Activated effector memory CD4-positive, alpha-beta T cell treated with Interleukin-2 at 50 U/mL for 16 hours (primary cell): ENCODE data around the gene ASB1.
"Not testable (repeated sequence)": the region's sequence is repeated elsewhere in the genome, so short reads cannot be mapped to it uniquely, and the experiment has no call there.

Experiments
- DNase-seq: peaks from one replicate; pipeline ENCODE4 v3.0.0-alpha.2; 2020

ASB1 gene

DNA sequence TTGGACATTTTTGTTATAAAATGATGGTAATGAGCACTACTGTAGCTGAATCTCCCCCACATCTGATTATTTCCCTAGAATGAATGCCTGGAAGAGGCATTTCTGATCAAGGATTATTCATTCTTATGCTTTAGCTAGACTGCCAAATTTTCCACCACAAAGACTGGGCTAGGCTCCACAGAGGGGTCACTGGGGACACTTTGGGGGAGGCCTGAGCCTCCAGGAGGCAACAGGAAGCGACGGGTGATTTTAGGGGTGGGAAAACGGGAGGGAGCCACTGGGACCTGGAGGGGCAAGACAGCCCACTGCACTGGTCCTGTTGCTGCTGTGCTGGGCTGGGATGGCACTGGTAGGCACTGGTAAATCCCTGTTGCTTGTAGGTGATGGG is 2.4 kb upstream of the ASB1 start:
- DNase-seq: no peak

DNA sequence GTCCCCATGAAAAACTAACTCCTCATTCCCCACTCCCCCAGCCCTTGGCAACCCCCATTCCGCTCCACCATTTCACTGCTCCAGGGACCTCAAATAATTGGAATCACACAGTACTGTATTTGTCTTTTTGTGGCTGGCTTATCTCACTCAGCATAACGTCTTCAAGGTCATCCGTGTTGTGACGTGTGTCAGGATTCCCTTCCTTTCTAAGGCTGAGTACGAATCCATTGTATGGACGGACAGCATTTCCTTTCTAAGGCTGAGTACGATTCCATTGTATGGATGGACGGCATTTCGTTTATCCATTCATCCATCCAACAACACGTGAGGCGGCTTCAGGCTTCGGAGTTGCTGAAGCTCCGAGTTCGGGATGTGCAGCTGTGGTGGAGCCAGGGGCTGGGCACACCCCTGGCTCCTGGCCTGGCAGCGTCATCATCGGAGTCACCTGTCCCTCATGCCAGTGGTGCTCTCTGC is 1.2 kb upstream of the ASB1 start:
- no peak for DNase-seq

DNA sequence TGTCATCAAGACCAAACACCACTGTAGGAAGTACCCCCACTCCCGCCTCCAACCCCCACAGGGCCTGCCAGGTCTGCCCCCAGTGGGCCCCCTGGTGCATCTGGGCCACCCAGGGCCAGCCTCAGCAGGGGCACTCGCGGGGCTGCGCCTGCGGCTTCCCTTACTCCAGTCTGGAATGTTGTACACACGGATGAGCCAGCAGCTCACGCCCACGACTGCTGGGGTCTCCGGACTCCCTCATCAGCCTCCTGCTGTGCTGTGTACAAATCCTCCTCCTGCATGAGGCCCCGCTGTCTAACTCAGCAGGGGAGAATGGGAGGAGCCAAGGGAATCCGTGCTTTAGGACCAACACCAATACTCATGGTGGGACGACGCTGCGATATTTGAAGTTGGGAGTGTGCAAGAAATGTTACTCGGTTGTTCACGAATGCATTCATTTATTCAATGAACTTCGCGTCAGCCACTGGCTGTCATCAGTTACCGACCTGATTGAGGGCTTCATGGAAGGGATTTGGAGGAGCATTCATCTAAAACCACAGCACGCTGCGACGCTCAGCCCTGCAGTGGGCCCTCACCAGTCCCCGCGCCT is 654 bp upstream of the ASB1 start:
- no peak for DNase-seq

DNA sequence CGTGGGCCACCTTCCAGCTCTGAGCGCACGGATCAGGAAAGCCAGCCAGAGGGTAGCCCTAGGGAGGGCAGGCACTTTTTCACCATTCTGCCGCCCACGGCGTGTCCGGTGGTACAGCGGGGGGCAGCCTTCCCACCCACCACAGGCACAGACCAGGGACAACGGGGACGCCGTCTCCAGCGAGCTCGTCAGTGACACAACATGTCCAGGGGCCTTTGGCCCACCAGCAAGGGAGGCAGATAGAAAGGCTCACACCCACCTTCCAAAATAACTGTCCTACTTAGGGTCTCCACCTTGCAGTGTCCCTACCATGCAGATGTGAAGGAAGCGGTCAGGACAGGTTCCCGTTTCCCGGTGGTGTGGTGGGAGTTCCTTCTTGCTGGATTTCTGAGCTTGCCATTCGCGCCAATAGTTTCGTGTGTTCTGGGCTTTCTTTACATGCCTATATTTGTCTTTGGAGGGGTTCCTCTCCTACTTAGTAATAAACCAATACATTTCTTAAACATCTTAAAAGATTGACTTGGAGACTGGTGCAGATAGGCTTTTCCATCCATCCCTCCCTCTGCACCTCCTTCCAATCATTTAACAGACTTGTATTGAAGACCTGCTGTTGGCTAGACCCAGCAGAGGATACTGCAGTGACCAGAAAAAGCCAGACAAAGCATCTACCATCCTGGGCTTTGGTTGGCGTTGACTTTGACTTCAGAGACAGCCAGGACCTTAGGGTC is 872 bp downstream of the ASB1 start:
- no peak for DNase-seq

DNA sequence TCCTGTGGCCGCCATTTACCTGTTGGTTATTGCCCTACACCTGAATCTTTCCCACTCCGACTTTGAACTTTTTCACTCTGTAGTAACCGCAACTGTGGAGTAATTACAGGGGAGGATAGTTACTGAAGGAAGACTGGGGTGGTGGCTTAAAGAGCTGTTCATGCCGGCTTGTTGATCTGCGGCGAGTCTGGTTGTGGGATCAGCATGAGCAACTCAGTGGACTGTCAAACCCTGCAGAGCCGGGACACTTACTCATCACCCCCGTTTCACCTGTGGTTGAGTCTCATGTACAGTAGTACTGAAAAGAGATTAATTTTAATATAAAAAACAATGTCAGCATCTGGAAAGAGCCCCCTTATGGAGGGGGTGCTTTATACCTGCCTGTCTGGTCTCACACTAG is 2.1 kb downstream of the ASB1 start:
- no peak for DNase-seq

DNA sequence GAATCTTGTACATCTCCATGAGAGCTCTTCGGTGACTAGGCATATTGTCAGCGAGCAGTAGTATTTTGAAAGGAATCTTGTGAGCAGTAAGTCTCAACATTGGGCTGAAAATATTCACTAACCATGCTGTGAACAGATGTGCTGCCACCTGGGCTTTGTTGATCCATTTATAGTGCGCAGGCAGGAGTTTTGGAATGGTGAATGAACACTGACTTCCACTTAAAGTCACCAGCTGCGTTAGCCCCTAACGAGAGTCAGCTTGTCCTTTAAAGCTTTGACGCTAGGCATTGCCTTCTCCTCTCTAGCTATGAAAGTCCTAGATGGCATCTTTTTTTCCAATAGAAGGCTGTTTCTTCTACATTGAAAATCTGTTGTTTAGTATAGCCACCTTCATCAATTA is 4.1 kb downstream of the ASB1 start:
- no peak for DNase-seq

DNA sequence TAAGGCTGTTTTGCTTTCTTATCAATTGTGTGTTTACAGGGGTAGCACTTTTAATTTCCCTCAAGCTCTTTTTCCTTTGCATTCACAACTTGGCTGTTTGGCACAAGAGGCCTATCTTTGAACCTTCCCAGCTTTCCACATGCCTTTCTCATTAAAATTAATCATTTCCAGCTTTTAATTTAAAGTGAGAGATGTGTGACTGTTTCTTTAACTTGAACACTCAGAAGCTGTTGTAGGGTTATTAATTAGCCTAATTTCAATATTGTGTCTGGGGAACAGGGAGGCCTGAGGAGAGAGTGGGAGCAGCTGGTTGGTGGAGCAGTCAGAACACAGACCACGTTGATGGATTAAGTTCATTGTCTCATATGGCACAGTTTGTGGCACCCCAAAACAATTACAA is 4.7 kb downstream of the ASB1 start:
- DNase-seq: no peak

DNA sequence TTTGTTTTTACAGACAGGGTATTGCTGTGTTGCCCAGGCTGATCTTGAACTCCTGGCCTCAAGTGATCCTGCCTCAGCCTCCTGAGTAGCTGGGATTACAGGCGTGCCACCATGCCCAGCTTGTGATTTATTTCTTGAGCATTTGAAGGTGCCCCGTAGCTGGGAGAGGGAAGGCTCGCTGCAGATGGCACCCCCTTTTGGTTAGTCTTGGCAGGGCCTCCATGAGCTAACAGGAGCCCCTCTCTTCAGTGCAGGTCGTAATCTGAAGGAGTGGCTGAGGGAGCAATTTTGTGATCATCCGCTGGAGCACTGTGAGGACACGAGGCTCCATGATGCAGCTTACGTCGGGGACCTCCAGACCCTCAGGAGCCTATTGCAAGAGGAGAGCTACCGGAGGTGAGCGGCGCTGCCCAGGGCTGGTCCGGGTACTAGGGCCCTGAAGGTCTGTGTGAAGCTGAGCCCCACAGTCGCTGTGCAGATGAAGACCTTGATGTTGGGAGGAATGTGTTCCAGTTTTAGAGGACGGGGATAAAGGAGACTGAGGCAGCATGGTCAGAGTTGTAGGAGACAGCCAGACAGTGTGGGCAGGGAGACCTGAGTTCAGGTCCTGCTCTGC is 6.7 kb downstream of the ASB1 start:
- DNase-seq: no peak

DNA sequence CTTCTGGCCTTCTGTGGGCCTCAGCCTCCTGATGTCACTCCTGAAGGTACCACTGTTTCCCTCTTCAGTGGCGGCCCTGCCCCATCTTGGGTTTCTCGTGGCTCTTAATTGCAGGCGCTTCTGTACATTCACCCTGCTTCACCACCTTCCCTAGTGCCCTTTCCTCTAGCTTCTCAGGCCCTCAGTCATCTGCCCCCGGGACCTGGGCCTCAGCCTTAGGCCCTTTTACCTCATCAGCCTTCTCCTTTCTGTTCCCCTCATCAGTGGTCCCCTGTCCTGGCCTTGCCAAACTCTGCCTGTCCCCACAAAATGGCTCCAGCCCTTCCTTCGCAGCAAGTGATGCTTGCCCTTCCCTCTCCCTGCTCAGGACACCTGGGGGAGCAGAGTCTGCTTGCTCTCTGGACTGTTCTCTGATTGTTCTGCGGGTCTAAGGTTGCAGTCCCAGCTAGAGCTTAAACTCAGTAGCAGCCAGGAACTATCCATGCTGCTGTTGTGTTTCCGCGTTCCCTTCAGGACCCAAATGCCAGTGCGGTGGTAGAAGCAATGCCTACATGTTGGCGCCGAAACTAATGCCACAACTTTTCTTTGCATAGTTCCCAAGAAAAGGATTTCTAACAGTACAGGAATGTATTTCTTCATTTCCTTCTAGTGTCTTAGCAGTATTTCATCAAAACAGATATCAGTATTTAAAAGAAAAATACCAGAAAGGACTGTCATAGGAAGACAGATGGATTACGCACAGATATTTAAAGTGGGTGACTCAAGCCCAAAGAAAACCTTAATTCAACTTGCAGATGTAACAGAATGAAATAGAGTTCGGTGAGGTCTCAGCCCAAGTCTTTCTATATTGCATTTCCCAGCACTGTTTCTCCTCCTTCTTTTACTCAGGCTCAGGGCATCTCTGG is 7.5 kb downstream of the ASB1 start:
- DNase-seq: no peak

DNA sequence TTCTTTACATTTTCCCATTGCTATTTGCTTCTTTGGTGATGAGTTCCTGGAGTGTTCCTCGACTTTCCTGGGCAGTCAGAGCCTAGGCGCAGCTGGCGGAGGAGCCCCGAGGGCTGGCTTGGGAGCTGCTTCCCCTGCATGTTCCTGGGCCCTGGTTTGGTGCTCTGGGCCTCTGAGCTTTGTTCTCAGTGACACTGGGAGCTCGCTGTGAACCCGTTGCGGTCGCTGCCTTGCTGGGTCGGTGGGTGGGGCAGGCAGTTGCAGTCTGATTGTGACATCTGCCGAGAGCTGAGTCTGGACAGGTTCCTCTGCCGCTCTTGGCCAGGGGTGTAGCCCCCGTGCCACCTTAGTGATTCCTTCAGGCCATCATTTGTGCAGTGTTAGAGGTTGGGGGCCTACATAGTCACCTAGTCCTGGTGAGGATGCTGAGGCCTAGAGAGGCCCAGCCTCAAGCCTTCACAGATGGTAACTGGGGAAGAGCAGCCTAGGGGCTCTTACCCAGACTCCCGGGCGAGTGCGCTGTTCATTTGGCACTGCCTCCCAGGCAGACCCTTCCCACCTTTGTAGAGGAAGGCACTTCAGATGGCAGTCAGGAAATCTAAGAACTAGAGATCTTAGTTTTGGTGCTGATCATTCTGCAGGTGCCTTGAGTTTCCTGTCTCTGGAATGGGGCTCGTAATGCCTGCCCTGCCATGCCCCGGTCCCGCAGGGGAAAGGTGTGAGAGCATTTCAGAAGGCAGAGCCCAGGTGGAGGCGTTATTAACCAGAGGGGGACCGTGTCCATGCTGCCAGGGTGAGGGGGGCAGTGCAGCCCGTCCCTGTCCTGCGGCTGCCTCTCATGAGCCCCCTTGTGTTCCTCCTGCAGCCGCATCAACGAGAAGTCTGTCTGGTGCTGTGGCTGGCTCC is 8.4 kb downstream of the ASB1 start:
- DNase-seq: no peak

DNA sequence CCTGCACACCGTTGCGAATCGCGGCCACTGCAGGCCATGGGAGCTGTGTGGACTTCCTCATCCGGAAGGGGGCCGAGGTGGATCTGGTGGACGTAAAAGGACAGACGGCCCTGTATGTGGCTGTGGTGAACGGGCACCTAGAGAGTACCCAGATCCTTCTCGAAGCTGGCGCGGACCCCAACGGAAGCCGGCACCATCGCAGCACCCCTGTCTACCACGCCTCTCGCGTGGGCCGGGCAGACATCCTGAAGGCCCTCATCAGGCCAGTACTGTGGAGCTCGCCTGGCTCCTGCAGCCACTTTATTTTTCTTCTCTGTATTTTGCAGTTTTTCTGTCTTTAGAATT is 9.0 kb downstream of the ASB1 start:
- DNase-seq: no peak

DNA sequence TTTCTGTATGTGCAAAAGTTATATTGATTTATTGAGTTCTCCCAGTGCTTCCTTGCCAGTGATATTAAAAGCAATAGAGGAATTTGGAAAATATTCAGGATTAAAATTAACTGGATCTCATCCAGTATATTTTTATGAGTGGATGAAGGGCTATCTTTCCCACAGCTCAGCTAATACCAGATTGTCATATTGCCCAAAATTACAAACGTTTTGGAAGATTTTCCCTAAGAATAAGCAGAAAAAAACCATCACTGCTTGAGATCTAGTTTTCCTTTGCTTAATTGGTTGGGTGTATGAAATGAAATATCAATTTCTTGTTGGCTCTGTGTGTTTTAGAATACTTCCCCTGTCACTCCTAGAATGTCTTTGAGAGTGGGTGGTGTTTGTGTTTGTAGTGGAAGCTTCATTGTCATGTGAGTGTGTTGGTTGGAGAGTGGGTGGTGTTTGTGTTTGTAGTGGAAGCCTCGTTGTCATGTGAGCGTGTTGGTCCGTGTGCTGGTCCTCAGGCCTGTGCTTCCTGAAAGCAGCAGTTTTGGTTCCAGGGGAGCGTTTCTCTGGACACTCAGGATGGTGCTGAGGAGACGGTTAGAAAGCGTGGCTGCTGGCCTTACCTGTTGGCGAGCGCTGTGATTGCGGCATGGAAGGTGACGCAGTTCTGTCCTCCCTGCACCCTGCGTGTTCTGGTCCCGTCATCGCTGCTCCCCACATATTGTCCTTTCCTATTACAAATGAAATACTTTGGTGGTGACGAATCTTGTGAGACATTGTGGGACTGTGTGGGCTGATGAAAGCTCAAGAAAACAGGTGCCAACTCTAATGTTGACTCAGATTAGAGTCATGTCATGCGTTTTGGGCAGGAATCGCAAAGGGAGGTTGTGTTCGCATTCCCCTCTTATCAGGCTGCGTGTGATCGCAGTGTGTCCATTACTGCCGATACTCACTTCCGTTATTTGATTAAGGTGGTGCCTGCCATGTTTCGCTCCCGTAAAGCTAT is 12.4 kb downstream of the ASB1 start:
- DNase-seq: no peak

DNA sequence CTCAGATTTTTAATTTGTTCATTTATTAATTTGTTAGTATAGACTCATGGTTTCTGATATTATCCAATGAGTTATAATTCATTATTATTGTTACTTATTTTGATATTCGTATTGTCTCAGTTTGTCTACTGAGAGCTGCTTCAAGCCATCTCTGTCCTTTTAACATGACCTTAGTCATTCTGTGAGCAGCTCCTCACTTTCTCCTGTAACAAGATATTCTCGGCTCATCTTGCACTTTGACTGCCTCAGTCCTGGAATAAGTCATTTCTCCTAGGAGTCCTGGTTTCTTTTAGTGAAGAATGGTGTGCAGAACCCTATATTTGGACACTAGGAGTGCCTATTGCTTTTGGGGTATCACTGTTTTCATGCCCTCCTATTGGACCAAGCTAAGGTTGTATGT is 13.2 kb downstream of the ASB1 start:
- DNase-seq: no peak

DNA sequence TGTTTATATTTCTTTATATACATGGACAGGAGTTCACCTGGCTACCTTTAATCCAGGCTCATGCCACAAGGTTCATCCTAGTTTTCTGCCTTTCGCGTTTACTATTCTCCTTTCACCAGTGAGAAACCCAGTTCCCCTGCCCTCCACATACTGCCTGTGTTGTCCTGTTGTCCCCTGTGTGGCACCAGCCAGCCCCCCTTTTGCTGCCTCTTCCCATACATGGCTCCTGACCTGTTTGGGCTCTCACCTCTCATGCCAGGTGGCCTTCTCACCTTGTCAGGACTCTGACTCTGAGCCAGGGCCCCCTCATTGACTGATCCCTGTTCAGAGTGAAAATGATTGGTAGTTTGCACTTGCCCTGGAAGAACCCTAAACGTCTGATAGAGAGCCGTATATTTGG is 13.6 kb downstream of the ASB1 start:
- DNase-seq: no peak

DNA sequence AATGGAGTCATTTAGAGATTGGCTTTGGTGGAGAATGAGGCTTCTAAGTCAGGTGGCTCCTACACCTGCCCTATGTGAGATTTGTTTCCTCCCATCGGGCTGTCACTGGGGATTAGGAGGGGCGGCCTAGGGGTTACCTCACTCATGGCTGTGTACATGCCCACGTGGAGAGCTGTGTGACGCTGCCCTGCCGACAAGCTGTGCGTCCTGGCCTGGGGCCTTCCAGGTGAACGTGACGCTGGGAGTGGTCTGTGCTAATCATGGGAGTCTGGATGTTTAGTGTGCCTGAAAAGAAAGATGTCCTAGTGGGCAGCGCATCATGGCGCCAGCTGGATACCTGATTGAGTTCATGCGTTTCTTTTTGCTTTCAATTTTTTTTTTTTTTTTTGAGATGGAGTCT is 14.0 kb downstream of the ASB1 start:
- no peak for DNase-seq

DNA sequence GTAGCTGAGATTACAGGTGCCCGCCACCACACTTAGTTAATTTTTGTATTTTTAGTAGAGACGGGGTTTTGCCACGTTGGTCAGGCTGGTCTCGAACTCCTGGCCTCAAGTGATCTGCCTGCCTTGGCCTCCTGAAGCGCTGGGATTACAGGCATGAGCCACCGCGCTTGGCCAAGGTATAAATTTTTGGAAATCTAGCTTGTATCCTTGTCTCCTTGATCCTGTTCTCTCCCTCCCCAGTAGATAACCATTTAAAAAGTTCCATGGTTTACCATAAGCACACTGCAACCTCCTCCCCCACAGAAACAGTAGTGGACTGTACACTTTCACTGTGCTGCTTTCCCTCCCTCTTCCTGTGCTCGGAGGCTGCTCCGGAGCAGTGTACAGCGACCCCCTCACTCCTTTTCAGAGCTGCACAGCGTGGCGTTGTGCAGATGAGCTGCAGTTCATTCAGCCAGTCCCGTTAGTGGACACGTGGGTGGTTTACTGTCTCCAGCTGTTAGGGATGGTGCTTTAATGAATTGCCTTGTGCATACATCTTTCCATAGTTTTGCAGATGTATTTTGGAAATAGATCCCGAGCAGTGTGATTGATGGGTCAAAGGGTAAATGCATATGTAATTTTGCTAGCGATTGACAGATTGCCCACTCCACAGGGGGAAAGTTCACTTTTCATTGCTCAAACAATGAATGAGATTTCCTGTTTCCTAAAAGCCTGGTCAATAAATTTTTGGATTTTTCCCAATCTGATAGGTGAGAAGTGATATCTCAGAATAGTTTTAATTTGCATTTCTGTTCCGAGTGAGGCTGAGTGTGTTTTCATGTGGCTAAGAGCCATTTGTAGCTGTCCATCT is 14.8 kb downstream of the ASB1 start:
- DNase-seq: no peak

DNA sequence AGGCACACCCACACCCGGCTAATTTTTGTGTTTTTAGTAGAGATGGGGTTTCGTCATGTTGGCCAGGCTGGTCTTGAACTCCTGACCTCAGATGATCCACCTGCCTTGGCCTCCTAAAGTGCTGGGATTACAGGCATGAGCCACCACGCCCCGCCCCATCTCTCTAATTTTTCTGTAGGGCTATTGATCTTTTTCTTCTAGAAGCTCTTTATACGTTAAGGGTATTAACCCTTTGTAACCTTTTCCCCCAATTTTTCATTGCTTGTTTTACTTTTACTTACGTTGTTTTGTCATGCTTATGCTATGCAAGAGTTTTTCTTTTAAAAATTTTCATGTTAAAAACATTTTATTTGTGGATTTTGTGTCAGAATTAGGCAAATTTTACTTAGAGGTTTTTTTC is 15.5 kb downstream of the ASB1 start:
- not testable (repeated sequence) for DNase-seq

DNA sequence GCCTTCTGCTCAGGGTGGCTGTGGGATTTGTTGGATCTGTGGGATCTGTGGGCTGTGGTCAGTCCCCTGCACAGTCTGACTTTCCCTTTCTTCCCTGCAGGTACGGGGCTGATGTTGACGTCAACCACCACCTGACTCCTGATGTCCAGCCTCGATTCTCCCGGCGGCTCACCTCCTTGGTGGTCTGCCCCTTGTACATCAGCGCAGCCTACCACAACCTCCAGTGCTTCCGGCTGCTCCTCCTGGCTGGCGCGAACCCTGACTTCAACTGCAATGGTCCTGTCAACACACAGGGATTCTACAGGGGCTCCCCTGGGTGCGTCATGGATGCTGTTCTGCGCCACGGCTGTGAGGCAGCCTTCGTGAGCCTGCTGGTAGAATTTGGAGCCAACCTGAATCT is 17.5 kb downstream of the ASB1 start:
- no peak for DNase-seq

DNA sequence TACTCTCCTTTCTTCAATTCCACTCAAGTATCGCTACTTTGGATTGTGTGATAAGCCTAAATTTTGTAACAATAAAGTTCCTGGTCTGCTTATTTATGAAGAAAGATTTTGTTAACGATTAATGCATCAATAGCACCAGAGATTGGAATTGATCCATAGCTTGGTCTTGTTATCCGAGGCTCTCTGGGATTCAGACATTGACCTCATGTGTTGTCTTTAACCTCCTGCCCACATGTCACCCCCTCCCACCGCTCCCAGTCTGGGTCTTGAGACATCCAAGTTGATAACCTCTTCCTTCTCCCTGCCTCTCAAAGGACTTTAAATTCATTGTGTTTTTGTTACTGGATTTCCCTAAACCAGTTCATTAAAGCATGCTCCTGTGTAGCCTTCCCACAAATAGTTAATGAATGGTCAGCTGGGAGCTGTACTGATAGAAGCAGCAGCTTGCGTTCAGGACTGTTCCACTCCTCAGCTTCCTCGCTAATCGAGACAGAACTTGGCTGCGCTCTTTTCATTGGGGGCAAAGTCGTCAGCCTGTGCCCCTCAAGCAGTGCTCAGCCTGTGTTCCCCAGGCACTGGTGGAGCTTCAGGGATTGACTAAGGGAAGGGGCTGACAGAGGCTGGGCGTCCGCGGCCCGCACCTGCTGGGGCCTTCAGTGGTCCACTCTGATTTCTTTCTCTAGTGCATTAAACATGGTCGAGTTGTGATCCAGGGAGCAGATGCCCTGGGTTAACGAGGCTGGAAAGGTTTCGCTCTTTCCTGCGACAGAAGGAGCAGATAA is 18.9 kb downstream of the ASB1 start:
- no peak for DNase-seq
